GM19324 (cell line): ENCODE results near the gene NOTCH3.

Experiments
- ATAC-seq: cut with Tn5 transposase; IDR thresholded peaks from one replicate; pipeline ENCODE4 v1.9.1; 2021; ENCODE audit warnings: mild to moderate bottlenecking, moderate library complexity; ENCODE audit not compliant: unreplicated experiment, low FRiP score

The NOTCH3 gene

GRCh38 chr19:15111758-15112157 lies 89.0 kb downstream of the NOTCH3 start:
- ATAC-seq, result no peak

DNA sequence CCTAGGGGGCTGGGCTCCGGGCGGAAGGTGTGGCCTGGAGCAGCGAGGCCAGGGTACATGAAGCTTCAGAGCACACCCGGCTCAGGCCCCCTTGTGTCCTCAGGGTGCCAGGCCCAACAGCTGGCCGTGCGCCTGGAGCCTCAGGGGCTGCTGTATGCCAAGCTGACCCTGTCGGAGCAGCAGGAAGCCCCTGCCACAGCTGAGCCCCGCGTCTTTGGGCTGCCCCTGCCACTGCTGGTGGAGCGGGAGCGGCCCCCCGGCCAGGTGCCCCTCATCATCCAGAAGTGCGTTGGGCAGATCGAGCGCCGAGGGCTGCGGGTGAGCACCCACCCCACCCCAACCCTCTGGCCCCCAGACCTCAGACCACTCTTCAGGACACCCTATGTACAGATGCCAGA lies 90.4 kb downstream of the NOTCH3 start:
- no peak for ATAC-seq

DNA sequence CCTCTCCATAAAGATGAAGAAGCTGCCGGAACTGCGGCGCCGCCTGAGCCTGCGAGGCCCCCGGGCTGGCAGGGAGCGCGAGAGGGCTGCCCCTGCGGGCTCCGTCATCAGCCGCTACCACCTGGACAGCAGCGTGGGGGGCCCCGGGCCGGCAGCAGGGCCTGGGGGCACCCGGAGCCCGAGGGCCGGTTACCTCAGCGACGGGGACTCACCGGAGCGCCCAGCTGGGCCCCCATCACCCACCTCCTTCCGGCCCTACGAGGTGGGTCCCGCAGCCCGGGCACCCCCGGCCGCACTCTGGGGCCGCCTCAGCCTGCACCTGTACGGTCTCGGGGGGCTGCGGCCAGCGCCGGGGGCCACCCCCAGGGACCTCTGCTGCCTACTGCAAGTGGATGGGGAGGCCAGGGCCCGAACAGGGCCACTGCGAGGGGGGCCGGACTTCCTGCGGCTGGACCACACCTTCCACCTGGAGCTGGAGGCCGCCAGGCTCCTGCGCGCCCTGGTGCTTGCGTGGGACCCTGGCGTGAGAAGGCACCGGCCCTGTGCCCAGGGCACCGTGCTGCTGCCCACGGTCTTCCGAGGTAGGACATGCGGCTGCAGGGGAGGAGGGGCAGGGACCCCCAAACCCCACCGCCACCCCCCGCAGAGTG lies 90.9 kb downstream of the NOTCH3 start:
- ATAC-seq, result no peak
